ENCODE measurements around the gene GNPDA1. TPM values are rescaled to one million over a fixed set of nuclear protein-coding genes. Genes with fewer than 3 reads are reported as not detected.

Gene GNPDA1
- total RNA-seq, 4 donors from 2014 or later, result 22.3 to 50.0 (median 47.3) TPM

GRCh38 chr5:141951332-141951781 lies 61.5 kb downstream of the GNPDA1 start:
- intact Hi-C loops (cut with DNase I; ENCODE audit: low total_unique reads) (no loop called here), in situ Hi-C loops (cut with MboI; ENCODE audit: low sequenced_read_pairs in 4 of 4) (loop anchor here in 1 of 4 donors (10.0 kb wide), 1 partner anchor 67 kb away; no protein-coding TSS in a partner anchor)
- peaks cover 7 to 11% of the 10 kb centered on the region in 2 donors for H3K4me1 ChIP-seq
- no peak for DNase-seq
- peaks cover 0 to 5% (median 5%) of the 10 kb centered on the region in 3 donors for H3K27me3 ChIP-seq
- TF ChIP-seq POLR2A (IDR thresholded peaks at IDR 0.05) (no peak), CTCF (IDR thresholded peaks at IDR 0.05 in 4 of 5, conservative IDR thresholded peaks at IDR 0.05 in 1 of 5) (peak in 2 of 5 experiments; percentile 13 to 27)
- H3K4me3 ChIP-seq, result no peak overlapping the region
- ATAC-seq, result peak in 1 of 2 donors; percentile 46
- H3K9me3 ChIP-seq, result no peaks in the 10 kb centered on the region
- H3K27ac ChIP-seq, result peak overlapping the region in 3 of 4 donors; percentile 41 to 52 (median 46)
- H3K36me3 ChIP-seq, result no peaks in the 10 kb centered on the region

Other genes with a start within 250 kb of the GNPDA1 start
- 10 to 100 TPM; 15.9 to 20.8 (median 18.1) TPM for gene PCDH1, start 134.6 kb downstream of the GNPDA1 start, total RNA-seq
- 10 to 100 TPM; 31.3 to 91.6 (median 52.4) TPM for gene DELE1, start 89.2 kb downstream of the GNPDA1 start, total RNA-seq
- gene PCDH12, start 54.8 kb downstream of the GNPDA1 start, total RNA-seq, result 10 to 100 TPM in 1 of 4 donors, 1 to 10 TPM in 3; 2.1 to 13.6 (median 3.6) TPM
- 100 to 1,000 TPM in 1 of 4 donors, 10 to 100 TPM in 3; 71.4 to 107 (median 84.5) TPM for gene RNF14, start 43.9 kb downstream of the GNPDA1 start, total RNA-seq
- 10 to 100 TPM; 37.1 to 63.5 (median 42.5) TPM for gene NDFIP1, start 95.8 kb upstream of the GNPDA1 start, total RNA-seq

Data from gastrocnemius medialis (tissue), 4 donors.